Vagina (tissue), 2 donors: Measurements from ENCODE around the gene DUSP5.

Experiments used
- POLR2A ChIP-seq, 2 donors: fragments of 450-650 bp; IDR thresholded peaks; one replicate each; pipeline ENCODE4 v1.6.1; 2017; ENCODE audit warnings: antibody characterized with exemption in 2 of 2, mild to moderate bottlenecking in 2 of 2, moderate library complexity in 2 of 2
- TF ChIP-seq, protein P1 (sequence below), 3 experiments: fragments of 450-650 bp in 2 of 3; fragments of 200-600 bp in 1 of 3; sonication (generic) in 1 of 3; IDR thresholded peaks; one replicate each; pipeline ENCODE4 v1.5.1; 2017 to 2019; ENCODE audit warnings: antibody characterized with exemption in 3 of 3, mild to moderate bottlenecking in 2 of 3, moderate library complexity in 2 of 3

DNA sequence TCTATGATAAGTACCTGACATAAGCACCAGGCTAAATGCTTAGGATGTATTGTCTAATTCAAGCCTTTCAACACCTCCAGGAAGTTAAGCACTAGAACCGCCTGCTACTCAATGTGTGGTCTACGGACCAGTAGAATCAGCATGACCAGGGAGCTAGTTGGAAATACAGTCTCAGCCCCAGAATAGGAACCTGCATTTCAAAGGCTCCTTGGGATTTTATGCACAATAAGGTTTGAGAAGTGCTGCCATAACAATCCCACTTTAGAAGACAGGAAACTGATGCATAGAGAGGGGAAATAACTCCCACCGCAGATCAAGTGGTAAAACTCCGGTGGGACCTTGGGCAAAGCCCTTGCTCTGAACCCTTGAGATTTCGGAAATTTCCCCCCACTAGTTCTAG, 8.8 kb upstream of the DUSP5 start:
- TF ChIP-seq POLR2A (IDR thresholded peaks at IDR 0.05), result no peak
- TF ChIP-seq, protein P1, sequence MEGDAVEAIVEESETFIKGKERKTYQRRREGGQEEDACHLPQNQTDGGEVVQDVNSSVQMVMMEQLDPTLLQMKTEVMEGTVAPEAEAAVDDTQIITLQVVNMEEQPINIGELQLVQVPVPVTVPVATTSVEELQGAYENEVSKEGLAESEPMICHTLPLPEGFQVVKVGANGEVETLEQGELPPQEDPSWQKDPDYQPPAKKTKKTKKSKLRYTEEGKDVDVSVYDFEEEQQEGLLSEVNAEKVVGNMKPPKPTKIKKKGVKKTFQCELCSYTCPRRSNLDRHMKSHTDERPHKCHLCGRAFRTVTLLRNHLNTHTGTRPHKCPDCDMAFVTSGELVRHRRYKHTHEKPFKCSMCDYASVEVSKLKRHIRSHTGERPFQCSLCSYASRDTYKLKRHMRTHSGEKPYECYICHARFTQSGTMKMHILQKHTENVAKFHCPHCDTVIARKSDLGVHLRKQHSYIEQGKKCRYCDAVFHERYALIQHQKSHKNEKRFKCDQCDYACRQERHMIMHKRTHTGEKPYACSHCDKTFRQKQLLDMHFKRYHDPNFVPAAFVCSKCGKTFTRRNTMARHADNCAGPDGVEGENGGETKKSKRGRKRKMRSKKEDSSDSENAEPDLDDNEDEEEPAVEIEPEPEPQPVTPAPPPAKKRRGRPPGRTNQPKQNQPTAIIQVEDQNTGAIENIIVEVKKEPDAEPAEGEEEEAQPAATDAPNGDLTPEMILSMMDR (IDR thresholded peaks at IDR 0.05), result no peak
